K562 (cell line): ENCODE results near the gene SH3BGRL3.

Experiments used
- HNRNPH1 ChIP-seq: fragments of 200-400 bp; formaldehyde crosslinking; optimal IDR thresholded peaks from 2 replicates; pipeline ENCODE3; 2017; ENCODE audit warnings: low read depth, mild to moderate bottlenecking, low read length, moderate library complexity
- JUND ChIP-seq, 2 experiments: IDR thresholded peaks; 2 replicates in 1 of 2; 3 replicates in 1 of 2; pipeline ENCODE4 v1.6.1; 2011; ENCODE audit warnings: borderline replicate concordance in 2 of 2, low read depth in 2 of 2, low read length in 2 of 2, improper control_type of control experiment in 1 of 2, missing biosample characterization in 1 of 2, missing genetic modification characterization in 1 of 2, missing genetic modification reagents in 1 of 2
- TRIM28 ChIP-seq: fragments of 450-650 bp; IDR thresholded peaks from 2 replicates; pipeline ENCODE4 v1.6.1; 2017

- no peak for TF ChIP-seq HNRNPH1
- TF ChIP-seq TRIM28, result no peak
- TF ChIP-seq JUND (IDR thresholded peaks at IDR 0.05; ENCODE audit: borderline replicate concordance, low read depth, low read length), result no peak
- no peak for TF ChIP-seq JUND (tag; IDR thresholded peaks at IDR 0.05; ENCODE audit: borderline replicate concordance, low read depth, low read length)
Measured at GRCh38 chr1:26323382-26323781, 43.5 kb downstream of the SH3BGRL3 start.
